ENCODE results near the gene FLVCR2.
A peak's percentile ranks its signal among the peaks of the same experiment; 100 is the strongest.

FLVCR2 gene

GRCh38 chr14:75577090-75577489 is 1.3 kb upstream of the FLVCR2 start:
- Histone ChIP-seq H3F3A (ENCODE audit: control insufficient read depth, insufficient read depth) (no peaks in the 10 kb centered on the region), H4K20me1 (ENCODE audit: control insufficient read depth, insufficient read depth, low read depth, low read length) (no peaks in the 10 kb centered on the region), H3K9me2 (replicated peaks; ENCODE audit: control insufficient read depth, low read length) (no peaks in the 10 kb centered on the region), H3K4me2 (ENCODE audit: low read length) (no peak overlapping the region), H3K27ac (ENCODE audit: low read depth, low read length) (no peak overlapping the region), H3K27me3 (ENCODE audit: control insufficient read depth, low read length) (peaks cover 23% of the 10 kb centered on the region), H3K79me2 (ENCODE audit: control insufficient read depth, low read length) (no peaks in the 10 kb centered on the region), H3K36me3 (ENCODE audit: control insufficient read depth, low read length) (no peaks in the 10 kb centered on the region), H3K4me1 (ENCODE audit: control insufficient read depth, low read length) (peaks cover 5% of the 10 kb centered on the region), H3K4me3 (ENCODE audit: low read length) (no peak overlapping the region), H3K9me3 (ENCODE audit: control insufficient read depth, insufficient read depth, low read length) (no peaks in the 10 kb centered on the region)
- TF ChIP-seq CTCF (IDR thresholded peaks at IDR 0.05; ENCODE audit: low read depth, low read length, poor library complexity, severe bottlenecking) (no peak), EZH2phosphoT487 (IDR thresholded peaks at IDR 0.05; ENCODE audit: borderline replicate concordance, low read length) (no peak)

- Histone ChIP-seq H3F3A (ENCODE audit: control insufficient read depth, insufficient read depth) (no peaks in the 10 kb centered on the region), H3K4me3 (ENCODE audit: low read length) (peak overlapping the region; percentile 55), H3K9me3 (ENCODE audit: control insufficient read depth, insufficient read depth, low read length) (no peaks in the 10 kb centered on the region), H3K36me3 (ENCODE audit: control insufficient read depth, low read length) (no peaks in the 10 kb centered on the region), H4K20me1 (ENCODE audit: control insufficient read depth, insufficient read depth, low read depth, low read length) (no peaks in the 10 kb centered on the region), H3K79me2 (ENCODE audit: control insufficient read depth, low read length) (no peaks in the 10 kb centered on the region), H3K4me2 (ENCODE audit: low read length) (peak overlapping the region; percentile 65), H3K4me1 (ENCODE audit: control insufficient read depth, low read length) (peaks cover 5% of the 10 kb centered on the region), H3K9me2 (replicated peaks; ENCODE audit: control insufficient read depth, low read length) (no peaks in the 10 kb centered on the region), H3K27me3 (ENCODE audit: control insufficient read depth, low read length) (peaks cover 22% of the 10 kb centered on the region), H3K27ac (ENCODE audit: low read depth, low read length) (no peak overlapping the region)
- peak; percentile 83 for TF ChIP-seq CTCF (IDR thresholded peaks at IDR 0.05; ENCODE audit: low read depth, low read length, poor library complexity, severe bottlenecking)
- no peak for TF ChIP-seq EZH2phosphoT487 (IDR thresholded peaks at IDR 0.05; ENCODE audit: borderline replicate concordance, low read length)
Observed at GRCh38 chr14:75577729-75578101, 705 bp upstream of the FLVCR2 start.

GRCh38 chr14:75578786-75579337 is 442 bp downstream of the FLVCR2 start:
- Histone ChIP-seq H3K36me3 (ENCODE audit: control insufficient read depth, low read length) (no peaks in the 10 kb centered on the region), H3K27ac (ENCODE audit: low read depth, low read length) (no peak overlapping the region), H3F3A (ENCODE audit: control insufficient read depth, insufficient read depth) (no peaks in the 10 kb centered on the region), H3K4me3 (ENCODE audit: low read length) (no peak overlapping the region), H3K4me2 (ENCODE audit: low read length) (peak overlapping the region; percentile 65), H3K4me1 (ENCODE audit: control insufficient read depth, low read length) (peaks cover 5% of the 10 kb centered on the region), H3K9me3 (ENCODE audit: control insufficient read depth, insufficient read depth, low read length) (no peaks in the 10 kb centered on the region), H3K79me2 (ENCODE audit: control insufficient read depth, low read length) (no peaks in the 10 kb centered on the region), H3K9me2 (replicated peaks; ENCODE audit: control insufficient read depth, low read length) (no peaks in the 10 kb centered on the region), H4K20me1 (ENCODE audit: control insufficient read depth, insufficient read depth, low read depth, low read length) (no peaks in the 10 kb centered on the region), H3K27me3 (ENCODE audit: control insufficient read depth, low read length) (peaks cover 22% of the 10 kb centered on the region)
- TF ChIP-seq CTCF (IDR thresholded peaks at IDR 0.05; ENCODE audit: low read depth, low read length, poor library complexity, severe bottlenecking) (no peak), EZH2phosphoT487 (IDR thresholded peaks at IDR 0.05; ENCODE audit: borderline replicate concordance, low read length) (no peak)

Data from DOHH2 (cell line).